Measurements from ENCODE around the gene CLIC1.

- no peak for TF ChIP-seq EZH2phosphoT487 (IDR thresholded peaks at IDR 0.05; ENCODE audit: low read depth, severe bottlenecking, unreplicated experiment)
- TF ChIP-seq, protein P1, sequence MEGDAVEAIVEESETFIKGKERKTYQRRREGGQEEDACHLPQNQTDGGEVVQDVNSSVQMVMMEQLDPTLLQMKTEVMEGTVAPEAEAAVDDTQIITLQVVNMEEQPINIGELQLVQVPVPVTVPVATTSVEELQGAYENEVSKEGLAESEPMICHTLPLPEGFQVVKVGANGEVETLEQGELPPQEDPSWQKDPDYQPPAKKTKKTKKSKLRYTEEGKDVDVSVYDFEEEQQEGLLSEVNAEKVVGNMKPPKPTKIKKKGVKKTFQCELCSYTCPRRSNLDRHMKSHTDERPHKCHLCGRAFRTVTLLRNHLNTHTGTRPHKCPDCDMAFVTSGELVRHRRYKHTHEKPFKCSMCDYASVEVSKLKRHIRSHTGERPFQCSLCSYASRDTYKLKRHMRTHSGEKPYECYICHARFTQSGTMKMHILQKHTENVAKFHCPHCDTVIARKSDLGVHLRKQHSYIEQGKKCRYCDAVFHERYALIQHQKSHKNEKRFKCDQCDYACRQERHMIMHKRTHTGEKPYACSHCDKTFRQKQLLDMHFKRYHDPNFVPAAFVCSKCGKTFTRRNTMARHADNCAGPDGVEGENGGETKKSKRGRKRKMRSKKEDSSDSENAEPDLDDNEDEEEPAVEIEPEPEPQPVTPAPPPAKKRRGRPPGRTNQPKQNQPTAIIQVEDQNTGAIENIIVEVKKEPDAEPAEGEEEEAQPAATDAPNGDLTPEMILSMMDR (IDR thresholded peaks at IDR 0.05; ENCODE audit: poor library complexity), result no peak
Measured at GRCh38 chr6:31702819-31703716, 33.3 kb downstream of the CLIC1 start, which contains the start of gene ABHD16A.
